ENCODE results near the gene LINGO3.

DNA sequence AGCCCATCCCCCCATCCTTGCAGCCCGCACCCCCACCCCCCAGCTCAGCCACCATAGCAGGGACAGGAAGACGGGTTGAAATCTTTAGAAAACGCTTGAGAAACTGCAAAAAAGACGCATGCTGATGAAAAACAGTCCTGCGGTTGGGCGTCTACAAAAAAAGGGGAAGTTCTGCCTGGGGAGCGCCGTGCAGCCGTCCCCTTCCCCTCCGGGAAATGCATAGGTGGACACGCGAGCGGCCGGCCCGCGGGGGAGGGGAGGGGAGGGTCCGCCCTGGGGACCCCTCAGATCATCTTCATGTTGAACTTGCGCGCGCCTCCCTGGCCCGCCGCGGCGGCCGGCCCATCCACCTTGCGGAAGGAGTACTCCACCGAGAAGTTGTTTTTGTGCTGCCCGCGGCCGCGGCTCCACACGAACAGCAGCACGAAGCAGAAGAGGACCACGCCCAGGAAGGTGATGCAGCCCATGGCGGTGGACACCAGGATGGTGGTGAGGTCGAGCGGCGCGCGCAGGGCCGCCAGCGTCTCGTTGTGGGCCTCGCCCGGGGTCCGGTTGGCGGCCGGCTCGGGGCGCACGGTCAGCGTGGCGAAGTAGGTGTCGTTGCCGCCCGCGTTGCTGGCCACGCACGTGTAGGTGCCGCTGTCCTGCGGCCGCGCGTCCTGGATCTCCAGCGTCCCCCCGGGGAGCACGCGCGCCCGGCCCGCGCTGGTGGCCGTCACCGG, 18.1 kb downstream of the LINGO3 start:
- no peak for TF ChIP-seq POLR2A (IDR thresholded peaks at IDR 0.05)
- TF ChIP-seq, protein P1, sequence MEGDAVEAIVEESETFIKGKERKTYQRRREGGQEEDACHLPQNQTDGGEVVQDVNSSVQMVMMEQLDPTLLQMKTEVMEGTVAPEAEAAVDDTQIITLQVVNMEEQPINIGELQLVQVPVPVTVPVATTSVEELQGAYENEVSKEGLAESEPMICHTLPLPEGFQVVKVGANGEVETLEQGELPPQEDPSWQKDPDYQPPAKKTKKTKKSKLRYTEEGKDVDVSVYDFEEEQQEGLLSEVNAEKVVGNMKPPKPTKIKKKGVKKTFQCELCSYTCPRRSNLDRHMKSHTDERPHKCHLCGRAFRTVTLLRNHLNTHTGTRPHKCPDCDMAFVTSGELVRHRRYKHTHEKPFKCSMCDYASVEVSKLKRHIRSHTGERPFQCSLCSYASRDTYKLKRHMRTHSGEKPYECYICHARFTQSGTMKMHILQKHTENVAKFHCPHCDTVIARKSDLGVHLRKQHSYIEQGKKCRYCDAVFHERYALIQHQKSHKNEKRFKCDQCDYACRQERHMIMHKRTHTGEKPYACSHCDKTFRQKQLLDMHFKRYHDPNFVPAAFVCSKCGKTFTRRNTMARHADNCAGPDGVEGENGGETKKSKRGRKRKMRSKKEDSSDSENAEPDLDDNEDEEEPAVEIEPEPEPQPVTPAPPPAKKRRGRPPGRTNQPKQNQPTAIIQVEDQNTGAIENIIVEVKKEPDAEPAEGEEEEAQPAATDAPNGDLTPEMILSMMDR (IDR thresholded peaks at IDR 0.05) = no peak
